WTC11 (cell line): ENCODE results near the gene CD96. TPM values are rescaled to one million over a fixed set of nuclear protein-coding genes. Genes with fewer than 3 reads are reported as not detected.

ENCODE experiments used
- ATAC-seq: fragments of 200-7000 bp; cut with Tn5 transposase; 2 replicates; pipeline ENCODE4 v1.10.0; 2021; ENCODE audit warnings: mild to moderate bottlenecking, moderate library complexity
- CTCF ChIA-PET: fragments of 300-600 bp; sonication (Branson Sonifier 250); formaldehyde crosslinking; loops from one replicate; lab custom pipeline; 2021; ENCODE audit warnings: antibody characterized with exemption; lab: Charles Lee
- POLR2A ChIA-PET: fragments of 350-600 bp; sonication (Branson Sonifier 250); formaldehyde crosslinking; loops from one replicate; lab custom pipeline; 2021; ENCODE audit warnings: antibody characterized with exemption; lab: Charles Lee
- DNase-seq: peaks from one replicate; pipeline ENCODE4 v3.0.0; 2021; ENCODE audit warnings: low spot score
- H3K27ac Mint-ChIP-seq: 2 replicates; pipeline ENCODE4 v1.8.0; 2021; ENCODE audit warnings: mixed read lengths
- H3K27me3 Mint-ChIP-seq: 2 replicates; pipeline ENCODE4 v1.8.0; 2021; ENCODE audit warnings: low read depth, mild to moderate bottlenecking, moderate library complexity, mixed read lengths
- H3K36me3 Mint-ChIP-seq: 2 replicates; pipeline ENCODE4 v1.8.0; 2021; ENCODE audit warnings: mixed read lengths
- H3K4me1 Mint-ChIP-seq: 2 replicates; pipeline ENCODE4 v1.8.0; 2022; ENCODE audit warnings: mixed read lengths
- H3K4me3 Mint-ChIP-seq: 2 replicates; pipeline ENCODE4 v1.8.0; 2021; ENCODE audit warnings: mild to moderate bottlenecking, moderate library complexity, mixed read lengths
- H3K9me3 Mint-ChIP-seq: 2 replicates; pipeline ENCODE4 v1.8.0; 2021; ENCODE audit warnings: mixed read lengths
- ATF3 ChIP-seq: sonication (generic); formaldehyde crosslinking; conservative IDR thresholded peaks from 2 replicates; pipeline ENCODE4 v1.8.1; 2022; ENCODE audit warnings: mild to moderate bottlenecking, missing genetic modification reagents
- ATF6 ChIP-seq: sonication (generic); formaldehyde crosslinking; IDR thresholded peaks from 2 replicates; pipeline ENCODE4 v1.8.1; 2023; ENCODE audit warnings: mild to moderate bottlenecking, missing genetic modification reagents
- CREM ChIP-seq: sonication (generic); formaldehyde crosslinking; IDR thresholded peaks from 2 replicates; pipeline ENCODE4 v1.8.1; 2022; ENCODE audit warnings: mild to moderate bottlenecking, missing genetic modification reagents, moderate library complexity
- E2F5 ChIP-seq: sonication (generic); formaldehyde crosslinking; IDR thresholded peaks from 2 replicates; pipeline ENCODE4 v1.8.1; 2022; ENCODE audit warnings: mild to moderate bottlenecking, moderate library complexity, missing genetic modification reagents
- HMGA2 ChIP-seq: fragments of 250-450 bp; sonication (Bioruptor Pico); IDR thresholded peaks from 2 replicates; pipeline ENCODE4 v1.4.0; 2021; ENCODE audit warnings: mild to moderate bottlenecking, moderate library complexity
- MLX ChIP-seq: sonication (generic); formaldehyde crosslinking; IDR thresholded peaks from 2 replicates; pipeline ENCODE4 v1.8.1; 2023; ENCODE audit warnings: mild to moderate bottlenecking, missing genetic modification reagents, moderate library complexity
- NR3C1 ChIP-seq: sonication (generic); formaldehyde crosslinking; conservative IDR thresholded peaks from 2 replicates; pipeline ENCODE4 v1.8.1; 2023; ENCODE audit warnings: low read depth, mild to moderate bottlenecking, missing genetic modification reagents
- PRDM15 ChIP-seq: sonication (generic); formaldehyde crosslinking; IDR thresholded peaks from 2 replicates; pipeline ENCODE4 v1.8.0; 2022; ENCODE audit warnings: missing genetic modification reagents
- RORB ChIP-seq: fragments of 250-450 bp; sonication (Bioruptor Pico); IDR thresholded peaks from 2 replicates; pipeline ENCODE4 v1.9.0; 2021; ENCODE audit warnings: mild to moderate bottlenecking
- SP1 ChIP-seq: sonication (generic); formaldehyde crosslinking; conservative IDR thresholded peaks from 2 replicates; pipeline ENCODE4 v1.8.1; 2022; ENCODE audit warnings: missing genetic modification reagents
- ZBTB21 ChIP-seq: sonication (generic); formaldehyde crosslinking; IDR thresholded peaks from 2 replicates; pipeline ENCODE4 v1.8.1; 2023; ENCODE audit warnings: mild to moderate bottlenecking, missing genetic modification reagents, borderline replicate concordance
- ZNF263 ChIP-seq: sonication (generic); formaldehyde crosslinking; IDR thresholded peaks from 2 replicates; pipeline ENCODE4 v1.8.1; 2022; ENCODE audit warnings: low read depth, mild to moderate bottlenecking, moderate library complexity, missing genetic modification reagents
- ZNF317 ChIP-seq: sonication (generic); formaldehyde crosslinking; IDR thresholded peaks from 2 replicates; pipeline ENCODE4 v1.8.1; 2023; ENCODE audit warnings: low read depth, mild to moderate bottlenecking, moderate library complexity, missing genetic modification reagents, borderline replicate concordance
- ZNF396 ChIP-seq: fragments of 250-450 bp; sonication (Bioruptor Pico); IDR thresholded peaks from 2 replicates; pipeline ENCODE4 v1.8.0; 2021; ENCODE audit warnings: mild to moderate bottlenecking, moderate library complexity, borderline replicate concordance
- ZNF416 ChIP-seq: fragments of 250-450 bp; sonication (Bioruptor Pico); IDR thresholded peaks from 2 replicates; pipeline ENCODE4 v1.9.0; 2021; ENCODE audit warnings: mild to moderate bottlenecking, inconsistent platforms
- total RNA-seq: library from RNA; stranded (reverse); gene quantifications from 3 replicates; pipeline ENCODE4 v1.2.3, GENCODE V29; 2021
- TF ChIP-seq, protein P1 (sequence below): sonication (generic); formaldehyde crosslinking; IDR thresholded peaks from 2 replicates; pipeline ENCODE4 v1.8.1; 2023; ENCODE audit warnings: mild to moderate bottlenecking, moderate library complexity, missing genetic modification reagents
- TF ChIP-seq, protein P2 (sequence below): sonication (generic); formaldehyde crosslinking; IDR thresholded peaks from 2 replicates; pipeline ENCODE4 v1.8.0; 2022; ENCODE audit warnings: mild to moderate bottlenecking, missing genetic modification reagents
- TF ChIP-seq, protein P3 (sequence below): sonication (generic); formaldehyde crosslinking; IDR thresholded peaks from 2 replicates; pipeline ENCODE4 v1.8.1; 2023; ENCODE audit warnings: mild to moderate bottlenecking, missing genetic modification reagents, moderate library complexity

CD96 gene
- total RNA-seq, 1 experiment from 2014 or later = 0.33 TPM

DNA sequence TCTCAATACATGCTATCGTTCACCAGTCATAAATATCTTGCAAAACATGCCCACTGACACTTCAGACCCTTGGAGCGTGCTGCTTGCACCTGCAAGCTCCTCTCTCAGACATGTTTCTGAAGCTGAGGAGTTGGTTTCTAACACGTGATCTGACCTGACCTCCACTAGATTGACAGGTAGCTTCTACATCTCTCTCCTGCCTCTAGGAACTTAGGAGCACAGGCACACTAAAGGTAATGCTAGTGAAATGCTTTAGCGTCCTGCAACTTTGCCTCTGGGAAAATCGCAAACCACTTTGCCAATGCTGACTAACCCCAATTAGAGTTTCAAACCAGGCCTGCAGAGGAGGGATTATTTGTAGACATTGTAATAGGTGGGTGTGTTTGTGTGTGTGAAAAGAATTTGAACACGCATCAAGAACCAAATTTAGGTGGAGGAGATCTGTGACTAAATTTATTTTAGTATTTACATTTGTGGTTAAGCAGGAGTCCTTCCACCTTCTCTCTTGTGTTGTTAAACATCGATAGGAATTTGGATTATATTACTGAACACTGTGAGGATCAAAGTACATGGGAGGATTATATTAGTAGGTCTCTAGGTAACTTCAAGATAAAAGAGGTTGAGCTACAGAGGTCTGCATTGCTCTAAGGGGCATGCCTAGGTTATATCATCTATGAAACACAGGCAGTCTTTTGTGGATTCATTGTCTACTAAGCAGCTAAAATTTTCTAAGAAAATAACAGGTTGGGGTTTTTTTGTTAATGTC lies 139.8 kb downstream of the CD96 start (continued):
- TF ChIP-seq, protein P1, sequence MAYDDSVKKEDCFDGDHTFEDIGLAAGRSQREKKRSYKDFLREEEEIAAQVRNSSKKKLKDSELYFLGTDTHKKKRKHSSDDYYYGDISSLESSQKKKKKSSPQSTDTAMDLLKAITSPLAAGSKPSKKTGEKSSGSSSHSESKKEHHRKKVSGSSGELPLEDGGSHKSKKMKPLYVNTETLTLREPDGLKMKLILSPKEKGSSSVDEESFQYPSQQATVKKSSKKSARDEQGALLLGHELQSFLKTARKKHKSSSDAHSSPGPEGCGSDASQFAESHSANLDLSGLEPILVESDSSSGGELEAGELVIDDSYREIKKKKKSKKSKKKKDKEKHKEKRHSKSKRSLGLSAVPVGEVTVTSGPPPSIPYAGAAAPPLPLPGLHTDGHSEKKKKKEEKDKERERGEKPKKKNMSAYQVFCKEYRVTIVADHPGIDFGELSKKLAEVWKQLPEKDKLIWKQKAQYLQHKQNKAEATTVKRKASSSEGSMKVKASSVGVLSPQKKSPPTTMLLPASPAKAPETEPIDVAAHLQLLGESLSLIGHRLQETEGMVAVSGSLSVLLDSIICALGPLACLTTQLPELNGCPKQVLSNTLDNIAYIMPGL (CRISPR knock-in tag) = no peak
- TF ChIP-seq E2F5 (CRISPR knock-in tag) (no peak), NR3C1 (CRISPR knock-in tag) (no peak), ZNF396 (no peak), CREM (CRISPR knock-in tag) (no peak), RORB (CRISPR knock-in tag) (no peak), ZNF416 (CRISPR knock-in tag) (no peak)
- TF ChIP-seq, protein P2, sequence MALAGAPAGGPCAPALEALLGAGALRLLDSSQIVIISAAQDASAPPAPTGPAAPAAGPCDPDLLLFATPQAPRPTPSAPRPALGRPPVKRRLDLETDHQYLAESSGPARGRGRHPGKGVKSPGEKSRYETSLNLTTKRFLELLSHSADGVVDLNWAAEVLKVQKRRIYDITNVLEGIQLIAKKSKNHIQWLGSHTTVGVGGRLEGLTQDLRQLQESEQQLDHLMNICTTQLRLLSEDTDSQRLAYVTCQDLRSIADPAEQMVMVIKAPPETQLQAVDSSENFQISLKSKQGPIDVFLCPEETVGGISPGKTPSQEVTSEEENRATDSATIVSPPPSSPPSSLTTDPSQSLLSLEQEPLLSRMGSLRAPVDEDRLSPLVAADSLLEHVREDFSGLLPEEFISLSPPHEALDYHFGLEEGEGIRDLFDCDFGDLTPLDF (CRISPR knock-in tag) = no peak
- TF ChIP-seq, all 79 proteins: peak for 0

DNA sequence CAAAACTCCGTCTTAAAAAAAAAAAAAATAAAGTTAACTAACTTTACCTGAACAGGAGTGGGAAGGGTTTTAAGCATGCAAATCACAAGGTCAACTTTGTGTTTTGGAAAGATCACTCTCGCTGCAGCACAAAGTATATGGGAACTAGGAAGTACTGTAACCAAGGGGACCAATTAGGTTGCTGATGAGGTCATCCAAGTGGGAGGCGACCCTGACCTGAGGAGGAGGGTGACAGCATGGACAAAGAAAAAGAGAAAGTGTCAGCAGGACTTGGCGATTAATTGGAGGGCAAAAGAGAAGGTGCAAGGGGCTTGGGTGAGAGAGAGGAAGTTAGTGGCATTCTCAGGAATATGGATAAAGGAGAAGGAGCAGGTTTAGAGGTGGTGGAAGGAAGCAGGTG lies 142.6 kb downstream of the CD96 start:
- Mint-ChIP-seq H3K9me3 (no peaks in the 10 kb centered on the region), H3K27me3 (no peaks in the 10 kb centered on the region; the same call in 1 of the 2 replicates), H3K4me1 (peaks cover 10% of the 10 kb centered on the region; the same call in 1 of the 2 replicates), H3K4me3 (no peak overlapping the region), H3K27ac (no peak overlapping the region), H3K36me3 (no peaks in the 10 kb centered on the region)
- ChIA-PET POLR2A (no interaction called here), CTCF (interaction anchor here (1.4 kb wide), 1 partner anchor 16 kb away, joined by 3 read pairs; no protein-coding TSS in a partner anchor)
- ATAC-seq = peak; percentile 74
- TF ChIP-seq ATF6 (CRISPR knock-in tag) = no peak
- TF ChIP-seq ZNF317 (CRISPR knock-in tag) = no peak
- TF ChIP-seq CREM (CRISPR knock-in tag) = no peak
- TF ChIP-seq SP1 (CRISPR knock-in tag) = no peak
- DNase-seq = no peak

- TF ChIP-seq PRDM15 (CRISPR knock-in tag) = no peak
- TF ChIP-seq ZNF263 (CRISPR knock-in tag) = no peak
- TF ChIP-seq, protein P3, sequence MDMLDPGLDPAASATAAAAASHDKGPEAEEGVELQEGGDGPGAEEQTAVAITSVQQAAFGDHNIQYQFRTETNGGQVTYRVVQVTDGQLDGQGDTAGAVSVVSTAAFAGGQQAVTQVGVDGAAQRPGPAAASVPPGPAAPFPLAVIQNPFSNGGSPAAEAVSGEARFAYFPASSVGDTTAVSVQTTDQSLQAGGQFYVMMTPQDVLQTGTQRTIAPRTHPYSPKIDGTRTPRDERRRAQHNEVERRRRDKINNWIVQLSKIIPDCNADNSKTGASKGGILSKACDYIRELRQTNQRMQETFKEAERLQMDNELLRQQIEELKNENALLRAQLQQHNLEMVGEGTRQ (CRISPR knock-in tag) = no peak
- TF ChIP-seq ZBTB21 = no peak
- TF ChIP-seq ATF3 (CRISPR knock-in tag) = no peak
- no peak for TF ChIP-seq HMGA2 (CRISPR knock-in tag)
- TF ChIP-seq MLX = no peak
- no peak for TF ChIP-seq NR3C1 (CRISPR knock-in tag)
- POLR2A ChIA-PET = no interaction called here
- Mint-ChIP-seq H3K27ac (no peak overlapping the region), H3K4me1 (peaks cover 14% of the 10 kb centered on the region; the same call in 1 of the 2 replicates), H3K36me3 (no peaks in the 10 kb centered on the region), H3K4me3 (no peak overlapping the region), H3K9me3 (no peaks in the 10 kb centered on the region), H3K27me3 (no peaks in the 10 kb centered on the region)
- DNase-seq = no peak
- no peak for ATAC-seq
- CTCF ChIA-PET = interaction anchor here (0.9 to 2.9 kb wide), 4 partner anchors 19 to 301 kb away, joined by 3 to 11 read pairs (median 6); no protein-coding TSS in a partner anchor
These were observed 146.3 kb downstream of the CD96 start for GRCh38 chr3:111688190-111688800.
